ENCODE data around the gene CCR4.
"Not testable (repeated sequence)": the region's sequence is repeated elsewhere in the genome, so short reads cannot be mapped to it uniquely, and the experiment has no call there.

Gene CCR4

DNA sequence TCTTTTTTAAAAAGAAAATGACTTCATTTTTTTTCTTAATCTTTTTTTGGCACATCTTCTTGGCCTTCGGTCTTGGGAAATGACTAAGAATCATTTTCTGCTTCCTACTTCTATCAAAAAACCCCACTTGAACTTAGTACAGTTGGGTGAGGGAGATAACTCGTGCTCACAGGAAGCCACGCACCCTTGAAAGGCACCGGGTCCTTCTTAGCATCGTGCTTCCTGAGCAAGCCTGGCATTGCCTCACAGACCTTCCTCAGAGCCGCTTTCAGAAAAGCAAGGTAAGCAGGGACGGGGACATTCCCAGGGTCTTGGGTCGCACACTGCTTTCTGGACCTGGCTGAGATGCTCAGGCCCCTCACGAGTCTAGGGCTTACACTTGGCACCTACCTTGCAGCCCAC lies at the start of gene CCR4:
Gene CCR4 (plus strand): TSS at position 235 of the 402 bp plus-strand sequence. CDS start 1,779 bp downstream, outside the sequence.
- DNase-seq (ENCODE audit: low read depth) = no peak
- H3K4me3 ChIP-seq (ENCODE audit: low read depth, low read length) = no peak within 1 kb of the TSS

DNA sequence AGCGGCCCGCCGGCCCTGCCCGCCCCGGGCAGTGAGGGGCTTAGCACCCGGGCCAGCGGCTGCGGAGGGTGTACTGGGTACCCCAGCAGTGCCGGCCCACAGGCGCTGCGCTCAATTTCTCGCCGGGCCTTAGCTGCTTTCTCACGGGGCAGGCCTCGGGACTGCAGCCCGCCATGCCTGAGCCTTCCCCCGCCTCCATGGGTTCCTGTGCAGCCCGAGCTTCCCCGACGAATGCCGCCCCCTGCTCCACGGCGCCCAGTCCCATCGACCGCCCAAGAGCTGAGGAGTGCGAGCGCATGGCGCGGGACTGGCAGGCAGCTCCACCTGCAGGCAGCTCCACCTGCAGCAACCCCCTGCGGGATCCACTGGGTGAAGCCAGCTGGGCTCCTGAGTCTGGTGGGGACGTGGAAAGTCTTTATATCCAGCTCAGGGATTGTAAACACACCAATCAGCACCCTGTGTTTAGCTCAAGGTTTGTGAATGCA lies 48.5 kb upstream of the CCR4 start:
- not testable (repeated sequence) for H3K4me3 ChIP-seq (ENCODE audit: low read depth, low read length); DNase-seq (ENCODE audit: low read depth)

DNA sequence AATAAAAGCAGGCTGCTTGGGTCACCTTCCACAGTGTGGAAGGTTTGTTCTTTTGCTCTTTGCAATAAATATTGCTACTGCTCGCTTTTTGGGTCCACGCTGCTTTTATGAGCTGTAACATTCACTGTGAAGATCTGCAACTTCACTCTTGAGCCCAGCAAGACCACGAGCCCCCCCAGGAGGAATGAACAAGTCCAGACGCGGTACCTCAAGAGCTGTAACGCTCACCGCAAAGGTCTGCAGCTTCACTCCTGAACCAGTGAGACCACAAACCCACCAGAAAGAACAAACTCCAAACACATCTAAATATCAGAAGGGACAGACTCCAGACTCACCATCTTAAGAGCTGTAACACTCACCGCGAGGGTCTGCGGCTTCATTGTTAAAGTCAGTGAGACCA lies 47.5 kb upstream of the CCR4 start:
- H3K4me3 ChIP-seq (ENCODE audit: low read depth, low read length) = no peak overlapping the region
- DNase-seq (ENCODE audit: low read depth) = no peak

DNA sequence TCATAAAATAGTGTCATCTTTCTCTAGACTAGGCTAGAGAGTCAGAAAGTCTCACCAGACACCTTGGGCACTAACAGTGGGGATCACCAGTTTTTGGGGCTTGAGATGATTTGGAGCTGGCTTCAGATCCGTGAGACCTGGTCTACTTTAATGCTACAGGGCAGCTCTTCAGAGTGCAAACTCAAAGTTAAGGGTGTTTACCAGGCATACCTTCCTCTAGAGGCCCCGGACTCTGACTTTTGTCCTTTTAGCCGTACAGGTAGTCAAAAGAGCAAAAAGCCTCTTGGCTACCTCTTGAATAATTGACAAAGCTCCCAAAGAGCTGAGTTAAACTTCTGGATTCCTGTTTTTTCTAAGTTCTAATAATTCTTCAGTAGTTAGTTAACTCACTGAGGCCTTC lies 41.4 kb upstream of the CCR4 start:
- H3K4me3 ChIP-seq (ENCODE audit: low read depth, low read length) = no peak overlapping the region
- DNase-seq (ENCODE audit: low read depth) = no peak

DNA sequence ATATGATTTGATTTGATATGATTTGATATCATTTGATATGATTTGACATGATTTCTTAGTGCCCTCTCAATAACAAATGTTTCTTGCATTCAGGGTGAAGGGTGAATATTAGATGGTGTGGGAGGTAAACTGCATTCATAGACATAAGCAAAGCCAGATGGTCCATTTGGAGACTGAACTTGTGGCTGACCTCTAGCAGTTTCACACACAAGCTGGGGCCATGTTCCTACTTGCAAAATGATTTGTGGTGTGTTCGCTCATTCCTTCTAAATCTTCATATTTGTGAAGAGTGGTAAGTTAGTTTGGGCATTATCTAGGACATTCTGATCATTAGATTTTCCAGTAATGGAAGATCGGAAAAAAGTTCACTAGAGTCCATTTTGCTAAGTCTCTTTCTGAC lies 40.5 kb upstream of the CCR4 start:
- peak; percentile 36 for DNase-seq (ENCODE audit: low read depth)
- H3K4me3 ChIP-seq (ENCODE audit: low read depth, low read length) = no peak overlapping the region

DNA sequence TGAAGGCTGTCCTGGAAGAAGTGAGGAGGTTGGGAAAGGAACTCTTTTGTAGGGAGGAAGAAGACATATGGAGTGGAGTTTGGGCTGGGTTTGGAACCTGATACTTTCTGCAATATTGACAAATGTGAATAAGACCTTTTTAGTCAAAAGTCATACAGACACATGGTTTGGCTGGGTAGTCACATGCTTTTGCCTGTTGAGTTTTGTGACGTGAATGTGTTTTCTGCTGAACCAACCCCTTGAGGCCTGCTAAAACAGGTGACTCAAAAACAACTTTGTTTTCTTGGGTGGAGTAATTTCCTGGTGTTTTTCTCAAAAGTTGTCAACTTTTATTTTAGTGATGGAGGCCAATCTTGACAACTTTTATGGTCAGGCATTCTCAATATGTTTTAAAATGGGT lies 39.4 kb upstream of the CCR4 start:
- DNase-seq (ENCODE audit: low read depth) = no peak
- H3K4me3 ChIP-seq (ENCODE audit: low read depth, low read length) = no peak overlapping the region

DNA sequence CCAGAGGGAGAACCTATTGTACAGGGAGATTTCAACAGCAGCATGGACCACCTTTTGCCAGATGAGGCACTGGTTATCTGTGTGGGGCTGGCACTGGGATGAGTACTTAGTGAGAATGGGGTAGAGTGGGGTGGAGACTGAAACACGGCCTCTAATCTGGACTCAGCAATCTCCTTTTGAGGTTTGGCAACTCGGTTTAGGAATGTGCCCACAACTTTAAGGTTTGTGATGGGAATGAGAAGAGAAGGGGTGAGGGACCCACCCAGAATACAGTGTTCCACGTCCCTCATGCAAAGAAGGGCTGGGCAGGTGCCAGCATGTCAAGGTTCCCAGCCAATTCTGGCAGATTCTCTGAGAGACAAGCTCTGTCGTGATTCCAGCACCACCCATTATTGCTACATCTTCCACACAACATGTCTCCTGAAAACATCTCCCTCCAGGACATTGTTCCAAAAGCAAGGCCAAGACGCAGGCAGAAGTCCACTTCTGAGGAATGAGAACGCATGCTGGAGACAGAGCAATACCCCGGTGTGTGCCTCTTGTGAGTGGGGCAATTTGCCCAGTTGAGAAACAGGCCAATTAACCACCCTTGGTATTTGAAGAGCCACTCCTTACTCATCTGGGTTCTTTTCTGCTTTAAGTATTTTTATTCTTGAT lies 37.5 kb upstream of the CCR4 start:
- DNase-seq (ENCODE audit: low read depth) = peak; percentile 66

DNA sequence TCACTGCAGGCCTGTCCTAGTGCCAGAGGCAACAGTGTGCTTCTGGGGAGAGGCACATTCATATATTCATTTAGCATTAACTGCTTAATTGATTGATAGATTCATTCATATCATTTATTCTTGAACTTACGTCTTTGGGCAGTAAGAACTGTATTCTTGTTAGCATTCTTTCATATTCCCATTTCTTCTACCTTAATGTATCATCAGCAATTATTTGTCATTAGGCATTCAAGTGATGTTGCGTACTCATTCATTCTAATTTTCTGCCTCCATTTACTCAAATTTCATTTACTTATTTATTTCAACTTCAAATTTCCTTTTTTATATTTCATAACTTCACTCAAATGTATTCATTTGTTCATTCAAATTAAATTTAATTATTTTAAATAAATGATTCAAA lies 31.5 kb upstream of the CCR4 start:
- DNase-seq (ENCODE audit: low read depth) = no peak
- H3K4me3 ChIP-seq (ENCODE audit: low read depth, low read length) = no peak overlapping the region

More for the DNA sequence above, 37.5 kb upstream of the CCR4 start:
- no peak overlapping the region for H3K4me3 ChIP-seq (ENCODE audit: low read depth, low read length)

DNA sequence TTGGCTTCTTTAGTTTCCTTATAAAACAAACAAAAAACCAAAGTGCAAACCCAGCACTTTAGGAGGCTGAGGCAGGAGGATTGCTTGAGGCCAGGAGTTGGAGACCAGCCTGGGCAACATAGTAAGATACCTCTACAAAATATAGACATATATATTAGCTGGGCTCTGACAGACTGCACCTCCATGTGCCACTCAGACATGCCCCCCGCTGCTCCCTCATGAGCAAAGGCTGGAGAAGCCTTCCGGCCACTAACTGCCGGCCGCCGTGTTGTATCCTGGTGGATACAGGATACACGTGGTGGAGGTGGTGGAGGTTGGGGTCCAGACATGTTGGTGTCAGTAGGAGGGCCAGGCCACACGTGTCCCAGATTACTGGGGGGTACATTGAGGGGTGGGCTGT lies 29.4 kb upstream of the CCR4 start:
- DNase-seq (ENCODE audit: low read depth) = no peak

DNA sequence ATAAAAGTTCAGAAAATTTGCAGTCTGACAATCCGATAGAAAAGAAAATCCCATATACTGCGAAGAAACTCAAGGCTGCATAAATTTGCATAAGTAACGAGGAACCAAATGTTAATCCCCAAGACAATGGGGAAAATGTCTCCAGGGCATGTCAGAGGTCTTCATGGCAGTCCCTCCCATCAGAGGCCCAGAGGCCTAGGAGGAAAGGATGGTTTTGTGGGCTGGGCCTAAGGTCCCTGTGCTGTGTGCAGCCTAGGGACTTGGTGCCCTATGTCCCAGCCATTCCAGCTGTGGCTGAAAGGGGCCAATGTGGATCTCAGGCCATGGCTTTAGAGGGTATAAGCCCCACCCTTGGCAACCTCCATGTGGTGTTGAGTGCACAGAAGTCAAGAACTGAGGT lies 21.3 kb upstream of the CCR4 start:
- no peak overlapping the region for H3K4me3 ChIP-seq (ENCODE audit: low read depth, low read length)
- no peak for DNase-seq (ENCODE audit: low read depth)

More for the DNA sequence above, 29.4 kb upstream of the CCR4 start:
- H3K4me3 ChIP-seq (ENCODE audit: low read depth, low read length) = no peak overlapping the region

DNA sequence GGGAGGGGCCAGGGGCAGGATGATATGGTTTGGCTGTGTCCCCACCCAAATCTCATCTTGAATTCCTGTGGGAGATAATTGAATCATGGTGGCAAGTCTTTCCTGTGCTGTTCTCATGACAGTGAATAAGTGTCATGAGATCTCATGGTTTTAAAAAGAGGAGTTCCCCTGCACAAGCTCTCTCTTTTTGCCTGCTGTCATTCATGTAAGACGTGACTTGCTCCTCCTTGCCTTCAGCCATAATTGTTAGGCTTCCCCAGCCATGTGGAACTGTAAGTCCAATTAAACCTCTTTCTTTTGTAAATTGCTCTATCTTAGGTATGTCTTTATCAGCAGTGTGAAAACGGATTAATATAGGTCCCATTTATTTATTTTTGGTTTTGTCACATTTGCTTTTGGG lies 20.2 kb upstream of the CCR4 start:
- not testable (repeated sequence) for DNase-seq (ENCODE audit: low read depth); H3K4me3 ChIP-seq (ENCODE audit: low read depth, low read length)

DNA sequence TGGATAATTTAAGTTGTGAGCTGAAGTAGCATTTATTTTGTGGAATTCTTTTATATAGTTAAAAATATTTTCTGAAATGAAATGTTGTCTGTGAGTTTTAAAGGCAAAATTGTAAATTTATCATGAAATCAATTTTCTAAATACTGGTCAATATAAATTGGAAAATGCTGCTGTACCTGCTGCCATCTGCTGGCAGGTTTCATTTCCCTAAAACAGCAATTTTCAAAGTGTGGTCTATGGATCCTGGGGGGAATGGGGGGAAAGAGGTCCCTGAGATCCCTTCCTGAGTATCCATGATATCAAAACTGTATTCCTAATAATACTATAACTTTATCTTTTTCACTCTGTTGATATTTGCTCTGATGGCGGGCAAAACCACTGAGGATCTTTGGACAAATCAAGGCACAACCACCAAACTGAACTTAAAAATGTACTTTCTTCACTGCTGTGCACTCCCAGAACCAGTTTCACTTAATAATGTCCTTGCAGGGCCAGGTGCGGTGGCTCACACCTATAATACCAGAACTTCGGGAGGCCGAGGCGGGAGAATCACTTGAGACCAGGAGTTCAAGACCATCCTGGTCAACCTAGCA lies 17.2 kb upstream of the CCR4 start:
- DNase-seq (ENCODE audit: low read depth) = no peak
- no peak overlapping the region for H3K4me3 ChIP-seq (ENCODE audit: low read depth, low read length)

DNA sequence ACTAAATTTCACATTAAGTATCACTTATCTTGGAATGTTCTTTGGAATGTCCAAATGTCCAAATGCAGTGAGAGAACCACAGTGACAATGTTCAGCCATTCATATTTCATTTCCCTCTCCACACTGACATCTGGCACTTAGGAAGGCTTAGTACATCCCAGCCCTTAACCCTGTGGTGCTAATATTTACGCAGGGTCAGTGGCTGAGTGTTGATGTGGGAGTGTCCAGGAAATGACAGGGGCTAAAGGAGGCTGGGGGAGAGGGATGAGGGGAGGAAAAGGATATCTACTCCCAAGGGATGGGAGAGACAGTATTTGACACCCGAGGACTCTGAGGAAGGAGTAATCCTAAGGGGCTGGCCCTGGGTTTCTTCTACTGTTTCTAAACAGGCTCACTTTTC lies 14.1 kb upstream of the CCR4 start:
- no peak for DNase-seq (ENCODE audit: low read depth)
- H3K4me3 ChIP-seq (ENCODE audit: low read depth, low read length) = no peak overlapping the region

DNA sequence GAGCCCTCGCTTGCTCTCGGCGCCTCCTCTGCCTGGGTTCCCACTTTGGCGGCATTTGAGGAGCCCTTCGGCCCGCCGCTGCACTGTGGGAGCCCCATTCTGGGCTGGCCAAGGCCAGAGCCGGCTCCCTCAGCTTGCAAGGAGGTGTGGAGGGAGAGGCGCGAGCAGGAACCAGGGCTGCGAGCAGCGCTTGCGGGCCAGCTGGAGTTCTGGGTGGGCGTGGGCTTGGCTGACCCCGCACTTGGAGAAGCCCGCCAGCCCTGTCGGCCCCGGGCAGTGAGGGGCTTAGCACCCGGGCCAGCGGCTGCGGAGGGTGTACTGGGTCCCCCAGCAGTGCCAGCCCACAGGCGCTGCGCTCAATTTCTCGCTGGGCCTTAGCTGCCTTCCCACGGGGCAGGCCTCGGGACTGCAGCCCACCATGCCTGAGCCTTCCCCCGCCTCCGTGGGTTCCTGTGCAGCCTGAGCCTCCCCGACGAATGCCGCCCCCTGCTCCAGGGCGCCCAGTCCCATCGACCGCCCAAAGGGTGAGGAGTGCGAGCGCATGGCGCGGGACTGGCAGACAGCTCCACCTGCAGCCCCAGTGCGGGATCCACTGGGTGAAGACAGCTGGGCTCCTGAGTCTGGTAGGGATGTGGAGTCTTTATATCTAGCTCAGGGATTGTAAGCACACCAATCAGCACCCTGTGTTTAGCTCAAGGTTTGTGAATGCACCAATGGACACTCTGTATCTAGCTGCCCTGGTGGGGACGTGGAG lies 11.7 kb upstream of the CCR4 start:
- H3K4me3 ChIP-seq (ENCODE audit: low read depth, low read length); DNase-seq (ENCODE audit: low read depth): not testable (repeated sequence)

DNA sequence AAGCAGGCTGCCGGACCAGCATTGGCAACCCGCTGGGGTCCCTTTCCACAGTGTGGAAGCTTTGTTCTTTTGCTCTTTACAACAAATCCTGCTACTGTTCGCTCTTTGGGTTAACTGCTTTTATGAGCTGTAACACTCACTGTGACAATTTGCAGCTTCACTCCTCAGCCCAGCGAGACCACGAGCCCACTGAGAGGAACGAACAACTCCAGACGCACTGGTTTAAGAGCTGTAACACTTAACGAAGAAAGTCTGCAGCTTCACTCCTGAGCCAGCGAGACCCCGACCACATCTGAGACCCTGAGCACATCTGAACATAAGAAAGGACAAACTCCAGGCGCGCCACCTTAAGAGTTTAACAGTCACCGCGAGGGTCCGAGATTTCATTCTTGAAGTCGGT lies 10.7 kb upstream of the CCR4 start:
- H3K4me3 ChIP-seq (ENCODE audit: low read depth, low read length) = no peak overlapping the region
- no peak for DNase-seq (ENCODE audit: low read depth)

DNA sequence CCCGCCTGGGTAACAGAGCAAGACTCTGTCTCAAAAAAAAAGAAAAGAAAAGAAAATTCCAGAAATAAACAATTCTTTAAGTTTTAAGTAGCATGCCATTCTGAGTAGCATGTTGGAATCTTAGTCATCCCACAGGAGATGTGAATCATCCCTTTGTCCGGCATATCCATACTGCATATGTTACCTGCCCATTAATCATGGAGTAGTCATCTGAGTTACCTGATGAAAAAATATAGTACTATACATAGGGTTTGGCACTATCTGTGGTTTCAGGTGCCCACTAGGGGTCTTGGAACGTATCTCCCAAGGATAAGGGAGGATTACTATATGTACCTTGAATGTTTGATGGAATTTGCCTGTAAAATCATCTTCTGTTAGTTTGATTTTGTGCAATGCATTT lies 6.3 kb upstream of the CCR4 start:
- peak; percentile 26 for DNase-seq (ENCODE audit: low read depth)
- H3K4me3 ChIP-seq (ENCODE audit: low read depth, low read length) = no peak overlapping the region

DNA sequence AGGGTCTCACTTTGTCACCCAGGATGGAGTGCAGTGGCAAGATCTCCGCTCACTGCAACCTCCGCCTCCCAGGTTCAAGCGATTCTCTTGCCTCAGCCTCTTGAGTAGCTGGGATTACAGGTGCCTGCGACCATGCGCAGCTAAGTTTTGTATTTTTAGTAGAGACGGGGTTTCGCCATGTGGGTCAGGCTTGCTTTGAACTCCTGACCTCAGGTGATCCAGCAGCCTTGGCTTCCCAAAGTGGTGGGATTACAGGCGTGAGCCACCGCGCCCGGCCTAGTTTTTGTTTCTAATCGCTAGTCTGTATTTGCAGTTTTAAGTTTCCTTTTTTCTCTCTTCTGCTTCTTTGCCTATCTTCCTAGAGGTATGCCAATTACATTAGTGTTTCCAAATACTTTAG lies 5.8 kb upstream of the CCR4 start:
- not testable (repeated sequence) for H3K4me3 ChIP-seq (ENCODE audit: low read depth, low read length); DNase-seq (ENCODE audit: low read depth)

DNA sequence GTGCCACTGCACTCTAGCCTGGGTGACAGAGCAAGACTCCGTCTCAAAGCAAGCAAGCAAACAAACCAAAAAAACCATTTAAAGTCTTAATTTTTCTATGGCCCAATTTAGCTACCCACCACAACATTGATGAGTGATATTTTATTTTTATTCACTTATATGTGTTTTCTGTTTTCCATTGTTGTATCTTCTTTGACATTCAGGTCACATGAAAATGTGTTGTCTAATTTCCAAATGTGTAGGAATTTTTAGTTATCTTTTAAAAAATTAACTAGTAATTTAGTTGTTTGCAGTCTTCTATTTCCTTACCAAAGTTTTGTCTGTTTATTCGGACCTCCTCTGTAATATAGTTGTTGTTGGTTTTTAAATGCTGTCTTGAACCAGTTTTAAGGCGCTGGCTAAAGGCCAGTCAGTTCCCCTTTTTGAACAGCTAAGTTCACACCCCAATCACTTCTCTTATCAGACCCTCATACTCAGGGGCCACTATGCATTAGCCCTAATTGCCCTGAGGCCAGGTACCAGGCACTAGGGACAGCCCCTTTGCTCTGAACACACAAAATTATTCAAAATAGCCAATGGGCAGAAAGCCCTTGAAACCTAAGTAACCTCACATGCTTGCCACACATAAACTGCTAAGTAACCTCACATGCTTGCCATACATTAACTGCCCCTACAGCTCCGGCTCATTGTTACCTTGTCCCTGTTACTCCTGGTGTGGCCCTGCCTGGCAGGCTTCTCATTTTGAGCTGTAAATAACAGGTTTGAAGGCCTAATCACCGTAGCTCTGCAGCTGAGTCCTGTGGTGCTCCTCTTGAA lies 4.3 kb upstream of the CCR4 start:
- no peak for DNase-seq (ENCODE audit: low read depth)
- no peak overlapping the region for H3K4me3 ChIP-seq (ENCODE audit: low read depth, low read length)

DNA sequence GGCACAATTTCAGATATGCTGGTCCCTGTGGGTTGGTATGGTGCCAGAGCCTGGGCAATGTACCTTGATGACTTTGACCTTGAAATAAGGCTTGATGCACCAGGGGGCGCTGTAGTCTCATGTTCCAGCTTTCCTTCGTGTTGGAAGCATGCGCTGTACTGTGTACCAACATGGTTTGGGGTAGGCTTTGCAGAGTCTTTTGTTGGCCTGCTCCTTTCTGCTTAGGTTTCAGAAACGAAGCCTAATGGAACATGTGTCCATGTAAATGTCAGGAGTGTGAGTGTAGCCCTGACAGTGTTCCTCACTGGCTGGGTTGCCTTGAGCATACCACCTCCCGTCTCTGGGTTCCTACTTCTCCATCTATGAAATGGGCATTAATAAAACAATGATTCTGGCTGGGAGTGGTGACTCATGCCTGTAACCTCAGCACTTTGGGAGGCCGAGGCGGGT lies 3.6 kb upstream of the CCR4 start:
- no peak overlapping the region for H3K4me3 ChIP-seq (ENCODE audit: low read depth, low read length)
- peak; percentile 24 for DNase-seq (ENCODE audit: low read depth)

Data from skeletal muscle cell (primary cell).